NCI-H2107 treated with DMSO at 0.1 percent for 48 hours (cell line): ENCODE data around the gene THBS3.
"Not testable (repeated sequence)": the region's sequence is repeated elsewhere in the genome, so short reads cannot be mapped to it uniquely, and the experiment has no call there.

Source experiments
- DNase-seq: peaks from one replicate; lab custom pipeline; 2025; ENCODE audit not compliant: unreplicated experiment; lab: John Stamatoyannopoulos, UW

The THBS3 gene

DNA sequence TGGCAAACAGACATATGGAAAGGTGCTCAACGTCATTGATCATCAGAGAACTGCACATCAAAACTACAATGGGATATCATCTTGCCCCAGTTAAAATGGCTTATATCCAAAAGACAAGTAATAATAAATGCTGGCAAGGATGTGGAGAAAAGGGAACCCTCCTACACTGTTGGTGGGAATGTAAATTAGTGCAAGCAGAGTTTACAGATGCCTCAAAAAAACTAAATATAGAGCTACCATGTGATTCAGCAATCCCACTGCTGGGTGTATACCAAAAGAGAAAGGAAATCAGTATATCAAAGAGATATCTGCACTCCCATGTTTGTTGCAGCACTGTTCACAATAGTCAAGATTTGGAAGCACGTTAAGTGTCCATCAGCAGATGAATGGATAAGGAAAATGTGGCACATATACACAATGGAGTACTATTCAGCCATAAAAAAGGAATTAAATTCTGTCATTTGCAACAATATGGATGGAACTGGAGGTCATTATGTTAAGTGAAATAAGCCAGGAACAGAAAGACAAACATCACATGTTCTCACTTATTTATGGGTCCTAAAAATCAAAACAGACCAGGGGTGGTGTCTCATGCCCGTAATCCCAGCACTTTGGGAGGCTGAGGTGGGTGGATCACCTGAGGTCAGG, 51.6 kb downstream of the THBS3 start:
- DNase-seq: not testable (repeated sequence)
